DOHH2 (cell line): ENCODE results near the gene PODXL.

ENCODE experiments used
- H3F3A ChIP-seq: fragments of 200-600 bp; sonication (generic), shearing (Covaris generic); 2 replicates; pipeline ENCODE4 v1.6.0; 2016; ENCODE audit warnings: antibody characterized with exemption, mild to moderate bottlenecking; ENCODE audit not compliant: control insufficient read depth, insufficient read depth
- H3K27ac ChIP-seq: fragments of 200-600 bp; sonication (generic); 2 replicates; pipeline ENCODE4 v1.5.1; 2014; ENCODE audit warnings: low read depth, mild to moderate bottlenecking, low read length, moderate library complexity
- H3K27me3 ChIP-seq: fragments of 200-600 bp; sonication (generic); 2 replicates; pipeline ENCODE4 v1.6.1; 2014; ENCODE audit warnings: mild to moderate bottlenecking, low read length, mixed read lengths; ENCODE audit not compliant: control insufficient read depth
- H3K36me3 ChIP-seq: fragments of 200-600 bp; sonication (generic); 2 replicates; pipeline ENCODE4 v1.6.1; 2014; ENCODE audit warnings: mild to moderate bottlenecking, low read length, moderate library complexity, mixed read lengths; ENCODE audit not compliant: control insufficient read depth
- H3K4me1 ChIP-seq: fragments of 200-600 bp; sonication (generic); 2 replicates; pipeline ENCODE4 v1.6.1; 2014; ENCODE audit warnings: mild to moderate bottlenecking, low read length, mixed read lengths; ENCODE audit not compliant: control insufficient read depth
- H3K4me2 ChIP-seq: fragments of 200-600 bp; sonication (generic); 2 replicates; pipeline ENCODE4 v1.6.0; 2014; ENCODE audit warnings: mild to moderate bottlenecking, low read length, moderate library complexity
- H3K4me3 ChIP-seq: fragments of 200-600 bp; sonication (generic); 2 replicates; pipeline ENCODE4 v1.5.1; 2014; ENCODE audit warnings: mild to moderate bottlenecking, low read length, mixed read lengths
- H3K79me2 ChIP-seq: fragments of 200-600 bp; sonication (generic); 2 replicates; pipeline ENCODE4 v1.6.1; 2014; ENCODE audit warnings: mild to moderate bottlenecking, low read length, mixed read lengths; ENCODE audit not compliant: control insufficient read depth
- H3K9me2 ChIP-seq: fragments of 200-600 bp; sonication (generic); replicated peaks from 2 replicates; pipeline ENCODE4 v1.6.1; 2014; ENCODE audit warnings: mild to moderate bottlenecking, low read length, mixed read lengths; ENCODE audit not compliant: control insufficient read depth
- H3K9me3 ChIP-seq: fragments of 200-600 bp; sonication (generic); 2 replicates; pipeline ENCODE4 v1.6.1; 2014; ENCODE audit warnings: antibody characterized with exemption, low read length, mixed read lengths; ENCODE audit not compliant: control insufficient read depth, insufficient read depth
- H4K20me1 ChIP-seq: fragments of 200-600 bp; sonication (generic); 2 replicates; pipeline ENCODE4 v1.6.0; 2014; ENCODE audit warnings: low read depth, mild to moderate bottlenecking, antibody characterized with exemption, low read length, moderate library complexity; ENCODE audit not compliant: control insufficient read depth, insufficient read depth
- EZH2phosphoT487 ChIP-seq: fragments of 200-600 bp; sonication (generic); IDR thresholded peaks from 2 replicates; pipeline ENCODE4 v1.6.1; 2017; ENCODE audit warnings: borderline replicate concordance, mild to moderate bottlenecking, antibody characterized with exemption, low read length, moderate library complexity, mixed read lengths
- TF ChIP-seq, protein P1 (sequence below): fragments of 200-600 bp; sonication (generic); IDR thresholded peaks from one replicate; pipeline ENCODE4 v1.5.1; 2014; ENCODE audit warnings: antibody characterized with exemption, mild to moderate bottlenecking, low read depth, low read length; ENCODE audit not compliant: poor library complexity, severe bottlenecking

The PODXL gene

DNA sequence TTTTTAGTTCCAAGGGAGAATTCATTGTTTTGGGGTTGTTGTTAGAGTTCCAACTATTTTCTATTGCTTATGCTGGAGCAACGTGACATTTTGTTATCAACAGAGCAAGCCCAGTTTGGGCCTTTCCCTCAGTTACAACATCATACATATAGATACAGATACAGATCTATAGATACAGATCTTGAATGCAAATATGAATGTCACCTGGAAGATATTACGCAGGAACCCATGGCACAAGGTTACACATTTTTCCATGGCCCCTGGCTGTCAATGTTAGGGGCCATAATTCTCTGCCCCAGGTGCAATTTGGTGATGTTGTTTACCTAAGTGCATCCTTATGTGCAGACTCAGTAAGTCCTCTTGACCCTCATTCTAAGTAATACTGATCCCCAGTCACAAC lies 3.6 kb upstream of the PODXL start:
- Histone ChIP-seq H4K20me1 (no peaks in the 10 kb centered on the region), H3K4me3 (no peak overlapping the region), H3K79me2 (no peaks in the 10 kb centered on the region), H3K9me3 (no peaks in the 10 kb centered on the region), H3K27me3 (peaks cover 67% of the 10 kb centered on the region), H3K36me3 (no peaks in the 10 kb centered on the region), H3K4me1 (peaks cover 19% of the 10 kb centered on the region), H3K9me2 (no peaks in the 10 kb centered on the region), H3K27ac (no peak overlapping the region), H3K4me2 (no peak overlapping the region), H3F3A (peaks cover 4% of the 10 kb centered on the region; the same call in 1 of the 2 replicates)
- no peak for TF ChIP-seq EZH2phosphoT487
- TF ChIP-seq, protein P1, sequence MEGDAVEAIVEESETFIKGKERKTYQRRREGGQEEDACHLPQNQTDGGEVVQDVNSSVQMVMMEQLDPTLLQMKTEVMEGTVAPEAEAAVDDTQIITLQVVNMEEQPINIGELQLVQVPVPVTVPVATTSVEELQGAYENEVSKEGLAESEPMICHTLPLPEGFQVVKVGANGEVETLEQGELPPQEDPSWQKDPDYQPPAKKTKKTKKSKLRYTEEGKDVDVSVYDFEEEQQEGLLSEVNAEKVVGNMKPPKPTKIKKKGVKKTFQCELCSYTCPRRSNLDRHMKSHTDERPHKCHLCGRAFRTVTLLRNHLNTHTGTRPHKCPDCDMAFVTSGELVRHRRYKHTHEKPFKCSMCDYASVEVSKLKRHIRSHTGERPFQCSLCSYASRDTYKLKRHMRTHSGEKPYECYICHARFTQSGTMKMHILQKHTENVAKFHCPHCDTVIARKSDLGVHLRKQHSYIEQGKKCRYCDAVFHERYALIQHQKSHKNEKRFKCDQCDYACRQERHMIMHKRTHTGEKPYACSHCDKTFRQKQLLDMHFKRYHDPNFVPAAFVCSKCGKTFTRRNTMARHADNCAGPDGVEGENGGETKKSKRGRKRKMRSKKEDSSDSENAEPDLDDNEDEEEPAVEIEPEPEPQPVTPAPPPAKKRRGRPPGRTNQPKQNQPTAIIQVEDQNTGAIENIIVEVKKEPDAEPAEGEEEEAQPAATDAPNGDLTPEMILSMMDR: no peak

DNA sequence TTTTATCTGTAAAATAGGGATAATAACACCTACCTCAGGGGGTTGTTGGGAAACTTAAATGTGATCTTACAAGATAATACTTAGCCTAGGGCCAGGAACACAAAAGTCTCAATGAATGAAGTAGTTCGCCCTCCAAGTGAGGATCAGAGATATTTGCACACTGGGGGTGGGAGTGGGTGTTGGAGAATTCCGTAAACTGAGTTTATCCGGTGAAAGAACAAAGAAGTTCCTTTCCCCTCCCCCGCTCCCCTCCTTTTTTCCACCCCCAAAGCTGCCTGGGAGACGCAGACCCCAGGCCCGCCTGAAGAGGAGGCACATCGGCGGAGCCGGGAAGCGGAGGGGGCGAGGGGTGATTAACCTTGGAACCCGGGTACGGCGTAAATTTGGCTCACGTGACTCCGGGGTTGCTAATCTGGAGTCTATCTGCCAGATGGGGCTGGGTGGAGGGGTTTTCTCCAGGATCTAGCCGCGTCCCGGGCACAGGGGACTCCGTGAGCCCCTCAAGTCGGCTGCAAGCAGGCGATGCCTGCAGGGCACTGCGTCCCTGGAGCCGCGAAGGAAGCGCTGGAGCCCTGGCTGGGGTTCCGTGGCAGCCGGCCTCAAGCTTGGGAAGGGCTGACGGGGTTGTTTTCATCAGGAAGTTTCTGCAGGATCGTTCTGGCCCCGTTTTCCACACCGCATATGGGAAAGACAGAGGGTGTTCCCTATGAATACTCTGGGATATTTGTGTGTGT lies 1.4 kb upstream of the PODXL start:
- Histone ChIP-seq H3K79me2 (no peaks in the 10 kb centered on the region), H3K9me3 (no peaks in the 10 kb centered on the region), H3K4me3 (no peak overlapping the region), H4K20me1 (0 out of 2 replicates have a peak, but pooled peaks cover 5% of the 10 kb centered on the region), H3K4me1 (peaks cover 35% of the 10 kb centered on the region), H3K9me2 (no peaks in the 10 kb centered on the region), H3F3A (peaks cover 4% of the 10 kb centered on the region; the same call in 1 of the 2 replicates), H3K27ac (no peak overlapping the region), H3K27me3 (peaks cover 73% of the 10 kb centered on the region), H3K36me3 (no peaks in the 10 kb centered on the region), H3K4me2 (peak overlapping the region; percentile 82)
- TF ChIP-seq, protein P1: no peak
- TF ChIP-seq EZH2phosphoT487: no peak

DNA sequence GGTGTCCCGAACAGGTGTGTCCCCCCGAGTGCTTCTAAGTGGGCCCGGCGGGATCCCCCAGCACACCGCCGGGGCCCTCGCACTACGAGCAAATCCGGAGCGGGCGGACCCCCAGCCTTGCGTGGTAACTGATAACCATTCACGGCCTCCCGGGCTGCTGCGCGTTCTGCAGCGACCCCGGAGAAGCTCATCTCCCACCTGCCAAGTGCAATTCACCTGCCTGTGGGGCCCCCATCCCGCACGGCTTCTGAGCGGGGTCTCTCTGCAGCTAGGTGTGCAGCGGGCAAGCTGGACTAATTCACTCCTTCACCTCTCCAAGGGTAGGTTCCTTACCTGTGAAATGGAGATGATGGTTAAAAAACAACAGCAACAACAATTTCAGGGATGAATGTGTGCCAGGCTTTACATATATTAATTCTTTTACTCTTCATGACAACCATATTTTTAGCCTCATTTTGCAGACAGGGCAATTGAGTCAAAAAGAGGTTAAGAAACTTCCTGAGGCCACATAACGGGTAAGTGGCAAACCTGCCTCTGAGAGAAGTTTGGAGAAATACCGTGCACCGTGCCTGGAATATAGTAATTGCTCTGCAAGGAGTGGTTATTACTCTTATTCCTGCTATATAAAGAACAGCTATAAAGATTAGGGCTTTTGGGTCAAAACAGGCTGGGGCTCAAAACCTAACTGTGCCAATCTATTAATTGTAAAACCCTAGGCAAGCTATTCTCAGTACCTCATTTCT lies 652 bp upstream of the PODXL start:
- Histone ChIP-seq H3K9me2 (no peaks in the 10 kb centered on the region), H3K4me1 (peaks cover 35% of the 10 kb centered on the region), H3K36me3 (no peaks in the 10 kb centered on the region), H4K20me1 (0 out of 2 replicates have a peak, but pooled peaks cover 5% of the 10 kb centered on the region), H3K27me3 (peaks cover 69% of the 10 kb centered on the region), H3K4me2 (peak overlapping the region; percentile 82), H3K27ac (no peak overlapping the region), H3K9me3 (no peaks in the 10 kb centered on the region), H3F3A (peaks cover 4% of the 10 kb centered on the region; the same call in 1 of the 2 replicates), H3K4me3 (peak overlapping the region; percentile 72), H3K79me2 (no peaks in the 10 kb centered on the region)
- peak; percentile 89 for TF ChIP-seq EZH2phosphoT487
- TF ChIP-seq, protein P1: no peak
